Activated CD8-positive, alpha-beta memory T cell treated with anti-CD3 and anti-CD28 coated beads for 4 hours (primary cell): Measurements from ENCODE around the gene SCART1.
"Not testable (repeated sequence)": the region's sequence is repeated elsewhere in the genome, so short reads cannot be mapped to it uniquely, and the experiment has no call there.

Experiments used
- DNase-seq, 2 donors: peaks; one replicate each; pipeline ENCODE4 v3.0.0-alpha.2; 2020; ENCODE audit warnings: low read depth in 2 of 2

SCART1 gene

DNA sequence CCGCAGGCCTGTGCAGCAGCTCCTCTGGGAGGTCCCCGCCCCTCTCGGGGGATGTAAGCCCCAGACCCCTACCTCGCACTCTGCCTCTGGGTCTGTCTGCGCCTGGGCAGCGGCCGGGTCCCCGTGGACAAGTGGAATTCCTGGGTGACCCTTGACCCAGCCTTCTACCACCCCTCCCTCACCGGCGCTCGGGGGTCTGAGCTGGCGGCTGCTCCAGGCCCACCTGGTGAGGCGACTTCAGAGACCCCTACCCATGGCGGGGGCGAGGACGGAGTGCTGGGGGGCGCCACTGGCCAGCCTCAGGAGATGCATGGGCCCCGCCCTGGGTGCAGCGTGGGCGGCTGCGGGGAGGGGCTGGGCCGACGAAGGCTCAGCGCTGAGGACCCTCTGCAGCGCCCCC lies 21.0 kb upstream of the SCART1 start:
- DNase-seq, result not testable (repeated sequence)

DNA sequence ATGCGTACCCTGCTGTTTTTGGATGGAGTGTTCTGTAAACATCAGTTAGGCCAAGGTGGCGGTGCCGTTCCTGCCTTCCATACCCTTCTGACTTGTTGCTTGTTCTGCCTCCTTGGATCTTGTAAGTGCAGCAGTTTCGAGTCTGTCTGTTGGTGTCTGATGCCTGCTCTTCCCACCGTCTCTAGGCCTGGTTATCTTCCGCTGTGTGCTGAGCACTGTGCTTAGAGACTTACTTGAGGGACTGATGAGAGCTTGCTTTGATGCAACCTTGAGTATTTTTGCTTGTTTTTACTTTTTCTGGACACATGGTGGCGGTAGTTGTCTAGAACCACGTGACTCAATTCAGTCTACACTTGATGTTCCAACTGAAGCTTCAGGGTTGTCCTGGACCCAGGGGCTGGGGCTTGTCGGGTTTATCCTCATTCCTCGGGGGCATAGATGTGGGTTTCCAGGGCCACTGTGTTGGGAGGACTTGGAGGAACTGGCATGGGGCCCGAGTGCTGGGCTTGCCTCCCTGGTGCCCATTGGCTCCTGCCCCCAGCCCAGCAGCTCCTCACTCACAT lies 15.0 kb upstream of the SCART1 start:
- DNase-seq, result no peak

DNA sequence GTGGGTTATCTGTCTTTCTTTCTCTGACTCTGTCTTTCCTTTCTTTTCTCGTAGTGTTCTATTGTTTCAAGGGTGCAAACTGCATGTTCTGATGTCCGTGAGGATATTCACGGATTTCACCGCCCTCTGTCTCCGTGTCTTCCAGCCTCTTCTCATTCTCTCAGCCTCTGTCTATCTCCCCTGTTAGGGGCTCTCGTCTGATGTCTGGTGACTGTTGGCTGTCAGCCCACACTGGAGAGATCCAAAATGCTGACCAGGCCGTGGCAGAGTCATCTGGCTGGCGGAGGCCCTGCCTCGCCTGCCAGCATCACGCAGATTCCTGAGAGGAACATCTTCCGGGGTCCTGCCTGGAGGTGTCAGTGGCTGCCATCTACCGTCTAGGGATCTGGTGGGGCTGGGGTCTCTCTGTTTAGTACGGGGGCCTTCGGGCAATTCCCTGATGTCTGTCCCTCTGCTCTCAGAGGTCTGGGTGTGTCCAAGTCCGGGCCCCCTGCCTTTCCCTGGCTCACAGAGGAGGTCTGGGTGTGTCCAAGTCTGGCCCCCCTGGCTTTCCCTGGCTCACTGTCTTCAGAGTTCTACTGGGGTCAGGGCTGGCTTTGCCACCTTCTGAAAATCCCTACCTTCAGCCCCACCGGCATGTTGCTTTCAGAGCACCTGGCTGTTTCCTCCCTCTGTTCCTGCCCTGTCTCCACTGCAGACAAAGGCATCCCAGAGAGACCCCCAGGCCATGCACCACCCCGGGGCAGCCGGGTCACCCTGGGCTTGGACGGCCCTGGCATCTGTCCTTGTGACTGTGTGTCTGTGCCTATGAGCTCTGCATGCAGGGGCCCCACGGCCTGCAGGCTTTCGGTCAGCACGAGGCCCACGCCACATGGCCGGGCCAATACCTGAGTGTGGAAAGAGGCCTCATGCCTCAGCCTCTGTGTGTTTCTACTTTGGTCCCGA lies 14.0 kb upstream of the SCART1 start:
- no peak for DNase-seq

DNA sequence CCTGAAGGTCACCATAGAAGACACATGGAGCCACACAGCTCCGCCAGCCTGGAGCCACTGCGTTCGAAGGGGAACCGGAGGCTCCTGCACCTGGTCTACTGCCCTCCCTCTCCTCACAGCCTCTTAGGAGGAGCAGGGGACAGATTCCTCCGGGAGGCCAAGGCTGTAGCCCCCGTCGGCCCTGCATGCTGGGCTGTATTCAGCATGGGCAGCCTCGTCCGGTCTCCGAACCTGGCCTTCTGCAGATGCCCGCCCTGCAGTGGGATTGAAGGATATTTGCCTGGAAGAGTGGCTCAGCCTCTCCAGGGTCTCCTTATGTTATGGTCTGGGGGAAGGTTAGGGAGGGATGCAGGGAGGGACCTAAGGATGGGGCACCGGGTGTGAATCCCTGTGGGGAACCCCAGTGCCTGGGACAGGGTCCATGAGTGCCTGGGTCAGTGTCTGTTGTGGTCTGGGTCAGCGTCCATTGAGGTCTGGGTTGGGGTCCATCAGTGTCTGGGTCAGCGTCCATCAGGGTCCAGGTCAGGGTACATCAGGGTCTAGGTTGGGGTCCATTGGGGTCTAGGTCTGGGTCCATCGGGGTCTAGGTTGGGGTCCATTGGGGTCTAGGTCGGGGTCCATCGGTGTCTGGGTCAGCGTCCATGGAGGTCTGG lies 13.0 kb upstream of the SCART1 start:
- no peak for DNase-seq

DNA sequence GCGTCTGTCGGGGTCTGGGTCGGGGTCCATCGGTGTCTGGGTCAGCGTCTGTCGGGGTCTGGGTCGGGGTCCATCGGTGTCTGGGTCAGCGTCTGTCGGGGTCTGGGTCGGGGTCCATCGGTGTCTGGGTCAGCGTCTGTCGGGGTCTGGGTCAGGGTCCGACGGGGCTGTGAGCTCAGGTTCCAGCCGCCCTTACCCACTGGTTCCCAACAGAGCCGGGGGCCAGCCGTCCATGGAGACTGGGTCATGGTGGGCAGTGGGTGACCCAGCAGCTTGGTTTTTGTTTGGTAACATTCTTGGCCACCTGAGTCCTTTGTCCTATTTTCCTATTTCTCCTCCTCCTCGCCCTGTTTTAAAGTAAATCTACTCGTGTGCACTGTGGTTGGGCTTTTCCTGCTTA lies 12.4 kb upstream of the SCART1 start:
- DNase-seq, result not testable (repeated sequence)

DNA sequence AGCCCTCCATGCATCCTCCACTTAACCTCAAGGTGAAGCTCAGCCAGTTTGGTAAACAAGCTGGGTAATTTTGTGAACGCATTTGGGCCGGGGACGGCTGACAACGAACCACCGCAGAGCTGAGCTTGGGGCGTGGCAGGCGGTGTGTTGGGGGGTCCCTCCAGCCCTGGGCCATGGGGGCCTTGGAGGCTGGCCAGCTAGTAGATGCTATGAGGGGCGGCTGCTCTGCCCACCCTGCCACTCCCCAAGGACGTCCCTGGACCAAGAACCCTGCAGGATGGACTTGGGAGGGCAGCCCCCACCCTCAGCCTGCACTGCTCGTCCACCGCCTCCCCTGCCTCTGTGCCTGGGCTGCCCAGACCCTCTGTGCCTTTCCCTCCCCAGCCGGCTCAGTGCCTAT lies 12.0 kb upstream of the SCART1 start:
- DNase-seq, result no peak

DNA sequence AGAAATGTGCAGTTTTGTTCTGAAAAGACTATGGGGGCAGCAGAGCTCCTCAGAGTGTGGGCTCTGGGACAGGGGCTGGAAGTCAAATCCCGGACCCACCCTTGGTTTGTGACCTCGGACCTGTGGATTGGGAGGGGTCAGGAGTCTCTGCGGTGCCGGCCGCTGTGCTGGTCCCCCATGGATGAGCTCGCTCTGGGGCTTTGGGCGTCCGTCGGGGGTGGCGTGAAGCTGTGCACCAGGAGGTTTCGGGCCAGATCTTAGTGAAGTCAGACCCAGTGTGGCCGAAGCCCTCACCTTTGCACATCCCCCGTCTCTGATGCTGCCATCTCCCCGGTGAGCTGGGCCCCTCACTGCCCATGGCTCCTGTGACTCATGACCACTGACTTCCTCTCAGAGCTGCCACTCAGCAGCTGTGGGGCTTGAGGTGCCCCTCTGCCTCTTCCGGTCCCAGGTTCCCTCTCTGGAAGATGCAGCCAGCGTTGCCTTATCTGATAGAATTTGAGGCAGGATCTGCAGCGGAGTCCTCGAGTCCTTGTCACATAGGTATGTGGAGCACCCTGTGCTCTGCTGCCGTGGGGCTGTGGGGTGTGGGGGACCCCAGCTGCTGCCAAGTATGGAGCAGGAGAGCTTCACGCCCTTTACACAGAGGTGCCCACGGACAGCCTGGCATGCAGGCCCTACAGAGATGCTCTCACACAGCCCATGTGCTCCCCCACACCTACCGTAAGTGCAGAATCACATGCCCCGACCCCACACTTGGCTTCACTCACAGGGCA lies 11.4 kb upstream of the SCART1 start:
- no peak for DNase-seq

DNA sequence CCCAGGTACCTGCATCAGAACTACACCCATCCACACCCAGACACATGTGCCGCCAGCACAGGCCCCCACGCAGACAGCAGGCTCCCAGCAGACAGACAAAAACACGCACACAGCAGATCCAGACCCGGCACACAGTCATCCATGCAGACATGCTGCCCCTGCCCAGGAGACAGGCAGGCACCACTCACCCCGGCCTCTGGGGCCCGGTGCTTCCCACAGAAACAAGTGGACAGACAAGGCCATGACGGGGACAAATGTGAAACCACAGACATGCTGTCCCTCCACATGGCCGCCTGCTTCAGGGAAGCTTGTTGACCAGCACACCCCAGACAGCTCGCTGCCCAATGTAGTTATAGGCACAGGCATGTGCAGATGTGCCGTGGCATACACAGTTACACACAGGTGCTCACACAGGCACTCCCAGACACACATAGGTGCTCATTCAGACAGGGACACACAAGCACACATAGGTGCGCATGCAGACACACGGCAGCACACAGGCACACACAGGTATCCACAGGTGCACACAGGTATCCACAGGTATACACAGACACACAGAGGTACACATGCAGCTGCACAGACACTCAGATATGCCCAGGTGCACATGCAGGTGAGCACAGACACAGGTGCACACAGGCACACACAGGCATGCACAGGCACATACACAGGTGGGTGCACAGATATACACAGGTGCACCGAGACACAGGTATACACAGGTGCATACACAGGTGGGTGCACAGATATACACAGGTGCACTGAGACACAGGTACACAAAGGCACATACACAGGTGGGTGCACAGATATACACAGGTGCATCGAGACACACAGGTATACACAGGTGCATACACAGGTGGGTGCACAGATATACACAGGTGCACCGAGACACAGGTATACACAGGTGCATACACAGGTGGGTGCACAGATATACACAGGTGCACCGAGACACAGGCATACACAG lies 10.5 kb upstream of the SCART1 start:
- no peak for DNase-seq

DNA sequence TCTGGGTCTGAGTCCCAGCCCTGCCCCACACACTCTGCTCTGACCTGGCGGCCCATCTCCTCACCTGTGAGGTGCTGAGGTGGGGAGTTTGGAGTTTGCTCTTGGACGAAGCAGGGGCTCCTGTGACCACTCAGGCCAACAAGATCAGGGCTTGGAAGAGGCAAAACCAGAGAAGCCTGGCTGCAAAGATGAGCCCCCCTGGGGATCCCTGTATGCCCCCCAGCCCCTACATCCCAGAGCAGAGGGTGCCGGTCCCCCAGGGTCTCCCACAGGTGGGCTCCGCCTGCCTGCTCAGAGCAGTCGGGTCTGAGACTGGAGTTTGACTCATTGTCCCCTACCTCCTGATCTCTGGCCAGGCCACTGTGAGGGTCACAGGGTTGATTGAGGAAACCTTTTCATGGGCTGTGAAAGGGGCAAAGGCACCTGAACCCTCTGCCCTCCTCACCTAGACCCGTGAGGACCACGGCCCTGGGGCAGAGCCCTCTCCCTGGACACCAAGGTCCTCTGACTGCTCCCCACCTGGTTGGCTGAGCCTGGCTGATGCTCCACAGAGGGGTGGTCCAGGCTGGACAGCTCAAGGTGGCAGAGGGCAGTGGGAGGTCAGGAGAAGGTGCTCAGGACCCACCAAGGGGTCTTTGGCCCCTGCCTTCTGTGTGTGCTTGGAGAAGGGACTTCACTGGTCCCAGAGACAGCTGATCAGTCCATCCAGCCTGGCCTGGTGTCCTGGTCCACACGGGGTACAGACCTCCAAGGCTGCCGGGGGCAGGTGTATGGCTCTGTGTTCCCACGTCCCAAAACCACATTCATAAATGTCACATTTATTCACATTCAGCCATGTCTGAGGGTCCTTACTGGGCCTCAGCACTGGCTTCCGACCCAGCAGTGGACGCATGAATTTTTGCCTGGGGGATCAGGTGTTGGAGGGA lies 9.1 kb upstream of the SCART1 start:
- no peak for DNase-seq

DNA sequence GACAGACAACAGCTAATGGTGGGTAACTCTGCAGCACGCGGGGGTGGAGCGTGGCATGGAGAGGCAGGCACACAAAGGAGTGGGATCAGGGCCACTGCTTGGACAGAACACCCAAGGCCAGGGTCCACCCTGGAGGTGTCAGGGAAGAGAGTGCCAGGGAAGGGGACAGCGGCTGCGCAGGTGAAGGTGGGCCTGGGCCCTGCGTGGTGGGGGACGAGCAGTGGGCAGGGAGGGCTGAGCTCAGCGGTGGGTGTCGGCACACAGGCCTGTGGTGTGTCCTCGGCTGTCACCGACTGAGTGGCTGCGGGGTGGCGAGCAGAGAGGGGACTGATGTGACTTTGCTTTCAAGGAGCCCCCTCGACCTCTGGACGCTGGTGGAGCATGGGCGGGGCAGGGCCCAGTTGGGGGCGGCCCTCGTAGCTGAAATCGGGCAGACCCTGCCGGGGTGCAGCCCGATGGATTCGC lies 8.4 kb upstream of the SCART1 start:
- no peak for DNase-seq

DNA sequence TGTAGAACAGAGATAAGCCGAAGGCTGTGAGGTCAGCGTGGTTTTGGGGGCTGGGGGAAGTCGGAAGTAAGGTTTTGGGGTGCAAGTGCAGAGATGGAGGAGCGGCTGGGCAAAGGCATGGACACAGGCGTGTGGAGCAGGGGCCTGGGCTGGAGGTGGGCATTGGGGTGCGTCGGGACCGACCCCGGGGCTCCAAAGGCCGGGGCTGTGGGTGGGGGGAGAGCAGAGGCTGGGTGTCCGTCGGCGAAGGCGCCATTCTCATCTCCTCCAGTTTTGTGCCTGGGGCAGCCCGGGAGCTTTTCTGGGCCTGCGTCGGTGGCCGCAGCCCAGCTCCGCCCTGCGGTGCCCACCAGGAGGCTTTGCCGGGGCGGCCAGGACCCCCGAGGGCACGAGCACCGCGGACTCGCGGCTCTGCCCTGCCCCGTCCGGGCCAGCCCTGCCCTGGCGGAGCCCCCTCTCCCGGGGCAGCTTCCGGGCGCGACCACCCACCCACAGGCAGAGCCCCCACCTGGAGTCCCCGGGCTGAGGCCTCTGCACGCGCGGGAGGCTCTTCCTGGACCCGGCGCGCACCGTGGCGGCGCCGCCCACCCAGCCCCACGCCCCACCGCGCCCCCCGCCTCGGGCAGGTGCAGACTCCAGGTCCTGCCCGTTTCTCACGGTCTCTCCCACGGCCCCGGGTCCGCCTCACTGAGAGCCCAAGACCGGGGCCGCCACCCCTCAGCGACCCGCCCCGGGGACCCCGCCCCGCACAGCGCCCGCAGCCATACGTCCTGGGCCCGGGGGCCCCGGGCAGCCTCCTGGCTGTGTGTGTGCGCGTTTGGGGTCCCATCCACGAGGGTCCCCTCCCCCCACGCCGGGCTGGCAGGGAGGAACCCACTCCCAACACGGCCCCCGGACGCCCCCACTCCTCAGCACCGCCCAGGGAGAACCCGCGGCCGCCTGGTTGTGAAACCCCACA lies 7.7 kb upstream of the SCART1 start:
- DNase-seq, result no peak

DNA sequence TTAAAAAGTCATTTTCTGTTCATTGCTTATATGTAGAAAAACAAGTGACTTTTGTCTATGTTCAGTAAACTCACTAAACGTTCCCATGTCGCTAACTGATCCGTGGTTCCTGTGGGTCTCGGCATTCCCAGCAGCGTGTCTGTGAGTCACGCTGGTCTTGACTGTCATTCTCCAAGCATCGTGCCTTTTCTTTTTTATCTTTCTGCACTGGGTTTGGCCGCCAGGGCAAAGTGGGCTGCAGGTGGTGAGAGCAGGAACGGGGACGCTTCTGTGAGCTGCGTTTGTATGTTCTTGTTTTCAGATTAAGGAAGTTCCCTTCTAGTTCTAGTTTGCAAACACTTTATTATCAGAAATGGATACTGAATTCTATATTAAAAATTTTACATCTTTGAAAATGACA lies 6.8 kb upstream of the SCART1 start:
- DNase-seq, result no peak

DNA sequence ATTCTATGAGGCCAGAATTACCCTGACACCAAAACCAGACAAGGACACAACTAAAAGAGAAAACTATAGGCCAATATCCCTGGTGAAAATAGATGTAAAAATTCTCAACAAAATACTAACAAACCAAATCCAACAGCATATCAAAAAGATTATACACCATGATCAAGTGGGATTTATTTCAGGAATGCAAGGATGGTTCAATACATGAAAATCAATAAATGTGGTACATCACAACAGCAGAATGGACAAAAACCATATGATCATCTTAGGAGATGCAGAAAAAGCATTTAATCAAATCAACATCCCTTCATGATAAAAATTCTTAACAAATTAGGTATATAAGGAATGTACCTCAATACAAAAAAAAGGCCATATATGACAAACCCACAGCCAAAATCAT lies 5.6 kb upstream of the SCART1 start:
- no peak for DNase-seq

DNA sequence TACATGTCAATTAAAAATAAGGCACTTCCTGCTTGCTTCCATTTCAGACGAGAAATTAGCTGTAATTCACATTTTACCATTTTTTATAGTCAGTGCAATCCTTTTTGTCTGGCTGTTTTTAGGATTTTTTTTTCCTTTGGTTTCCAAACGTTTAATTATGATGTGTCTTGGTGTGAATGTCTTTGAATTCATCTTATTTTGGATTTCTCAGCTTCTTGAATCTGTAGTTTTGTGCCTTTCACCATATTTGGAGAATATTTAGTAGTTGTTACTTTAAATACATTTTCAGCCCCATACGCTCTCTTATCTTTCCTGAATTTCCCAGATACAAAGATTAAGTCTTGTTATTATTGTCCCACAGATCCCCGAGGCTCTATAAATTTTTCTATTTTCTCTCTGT lies 2.4 kb upstream of the SCART1 start:
- no peak for DNase-seq

DNA sequence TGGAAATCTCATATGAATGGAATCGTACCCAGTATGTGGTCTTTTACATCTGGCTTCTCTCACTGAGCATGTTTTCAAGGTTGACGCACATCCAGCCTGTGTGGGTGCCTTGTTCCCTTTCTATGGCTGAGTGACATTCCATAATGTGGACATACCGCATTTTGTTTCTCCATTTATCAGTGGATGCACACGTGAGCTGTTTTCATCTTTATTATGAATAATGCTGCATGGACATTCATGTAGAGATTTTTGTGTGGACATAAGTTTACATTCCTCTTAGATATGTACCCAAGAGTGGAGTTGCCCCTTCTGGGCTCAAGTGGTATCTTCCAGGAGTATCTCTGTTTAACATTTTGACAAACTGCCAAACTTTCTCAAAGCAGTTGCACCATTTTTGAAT lies 1.3 kb upstream of the SCART1 start:
- DNase-seq, result no peak

DNA sequence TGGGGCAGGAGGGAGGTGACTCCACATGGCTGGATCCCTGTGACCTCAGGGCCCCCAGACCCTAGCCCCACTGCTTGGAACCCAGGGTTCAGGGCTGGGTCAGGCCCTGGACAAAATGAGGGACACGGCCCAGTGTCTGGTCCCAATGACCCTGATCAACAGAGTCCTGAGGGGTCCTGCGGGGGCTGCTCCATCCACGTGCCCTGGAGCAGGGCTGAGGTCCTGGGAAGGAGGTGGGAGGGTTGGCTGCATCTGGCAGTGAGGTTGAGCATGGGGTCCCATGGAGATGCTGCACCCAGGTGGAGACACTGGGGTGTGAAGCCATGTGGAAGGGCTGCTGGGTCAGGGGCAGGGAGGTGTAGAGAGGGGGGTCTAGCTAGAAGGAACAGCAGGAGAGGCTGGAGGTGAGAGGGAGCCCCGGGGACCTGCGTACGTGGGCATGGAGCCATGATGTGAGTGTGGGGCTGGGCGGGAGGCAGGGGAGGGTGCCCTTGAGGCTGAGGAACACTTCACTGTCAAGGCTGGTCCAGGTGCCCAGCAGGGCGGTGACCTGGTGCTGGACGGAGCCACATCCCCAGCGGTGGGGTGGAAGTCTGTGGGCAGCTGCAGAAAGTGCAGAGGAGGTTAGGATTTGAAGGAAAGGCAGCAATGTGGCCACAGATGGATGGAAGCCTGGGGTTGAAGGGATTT lies 604 bp downstream of the SCART1 start:
- DNase-seq, result no peak

DNA sequence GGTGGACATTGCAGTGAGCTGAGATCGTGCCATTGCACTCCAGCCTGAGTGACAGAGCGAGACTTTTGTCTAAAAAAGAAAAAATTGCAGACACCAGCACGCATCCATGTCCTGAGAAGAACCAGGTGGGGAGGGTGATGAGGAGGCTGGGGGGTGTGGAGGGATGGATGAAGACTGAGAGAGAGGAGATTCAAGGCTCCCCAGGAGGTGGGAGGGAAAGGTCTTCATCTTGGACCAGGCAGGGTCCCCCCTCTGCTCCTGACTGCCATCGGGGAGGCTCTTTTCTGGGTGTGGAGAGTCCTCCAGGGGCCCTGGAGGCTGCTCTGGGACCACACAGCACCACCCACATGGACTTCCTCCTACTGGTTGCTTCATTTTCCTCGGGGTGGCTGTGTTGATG lies 1.5 kb downstream of the SCART1 start:
- DNase-seq, result no peak

DNA sequence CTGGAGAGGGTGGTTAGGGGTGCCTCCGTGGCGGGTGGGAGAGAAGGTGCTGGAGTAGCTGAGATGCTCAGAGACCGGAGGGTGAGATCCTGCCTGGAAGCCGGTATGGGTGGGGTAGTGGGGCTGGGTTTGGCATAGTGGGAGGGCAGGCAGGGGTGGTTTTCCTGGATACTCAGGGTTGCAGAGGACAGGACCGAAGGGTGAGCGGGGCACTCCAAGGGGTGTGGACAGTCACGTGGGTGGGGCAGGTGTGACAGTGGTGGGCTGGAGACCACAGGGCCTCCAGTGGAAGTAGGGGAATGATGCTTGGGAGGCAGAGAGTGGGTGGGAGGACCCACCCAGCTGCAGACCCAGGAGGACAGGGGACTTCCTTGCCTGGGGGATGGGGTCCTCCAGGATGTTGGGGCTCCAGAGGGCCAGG lies 1.9 kb downstream of the SCART1 start:
- no peak for DNase-seq
